ENCODE results near the gene LTB4R2.

DNA sequence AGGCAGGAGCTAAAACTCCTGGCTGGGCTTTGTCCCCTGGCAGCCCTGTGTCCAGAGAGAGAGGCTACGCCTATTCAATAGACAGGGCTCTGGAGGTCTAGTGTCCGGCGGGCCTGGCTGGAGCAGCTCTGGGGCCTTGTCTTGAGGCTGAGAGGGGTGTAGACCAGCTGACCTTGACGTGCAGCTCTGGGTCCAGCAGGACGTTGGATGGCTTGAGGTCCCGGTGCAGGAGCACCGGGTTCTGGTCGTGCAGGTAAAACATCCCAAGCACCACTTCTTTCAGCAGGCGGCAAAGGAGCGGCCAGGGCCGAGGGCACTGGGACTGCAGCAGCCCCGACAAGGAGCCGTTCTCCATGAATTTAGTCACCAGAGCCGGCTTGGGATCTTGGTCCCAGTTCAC is 28.9 kb downstream of the LTB4R2 start:
- TF ChIP-seq KLF9 (tag by site-specific recombination; IDR thresholded peaks at IDR 0.05; ENCODE audit: low read depth) (no peak), ZBTB8A (tag by site-specific recombination; IDR thresholded peaks at IDR 0.05) (no peak), SALL2 (tag by site-specific recombination; IDR thresholded peaks at IDR 0.05; ENCODE audit: borderline replicate concordance) (no peak), ZNF146 (tag by site-specific recombination; IDR thresholded peaks at IDR 0.05) (no peak), ZXDB (tag by site-specific recombination; IDR thresholded peaks at IDR 0.05) (no peak), ZBTB1 (tag by site-specific recombination; IDR thresholded peaks at IDR 0.05) (no peak), ZNF175 (tag by site-specific recombination; IDR thresholded peaks at IDR 0.05) (no peak), PRDM1 (tag by site-specific recombination; IDR thresholded peaks at IDR 0.05) (no peak), ZNF747 (tag by site-specific recombination; IDR thresholded peaks at IDR 0.05) (no peak)
- TF ChIP-seq, protein P1, sequence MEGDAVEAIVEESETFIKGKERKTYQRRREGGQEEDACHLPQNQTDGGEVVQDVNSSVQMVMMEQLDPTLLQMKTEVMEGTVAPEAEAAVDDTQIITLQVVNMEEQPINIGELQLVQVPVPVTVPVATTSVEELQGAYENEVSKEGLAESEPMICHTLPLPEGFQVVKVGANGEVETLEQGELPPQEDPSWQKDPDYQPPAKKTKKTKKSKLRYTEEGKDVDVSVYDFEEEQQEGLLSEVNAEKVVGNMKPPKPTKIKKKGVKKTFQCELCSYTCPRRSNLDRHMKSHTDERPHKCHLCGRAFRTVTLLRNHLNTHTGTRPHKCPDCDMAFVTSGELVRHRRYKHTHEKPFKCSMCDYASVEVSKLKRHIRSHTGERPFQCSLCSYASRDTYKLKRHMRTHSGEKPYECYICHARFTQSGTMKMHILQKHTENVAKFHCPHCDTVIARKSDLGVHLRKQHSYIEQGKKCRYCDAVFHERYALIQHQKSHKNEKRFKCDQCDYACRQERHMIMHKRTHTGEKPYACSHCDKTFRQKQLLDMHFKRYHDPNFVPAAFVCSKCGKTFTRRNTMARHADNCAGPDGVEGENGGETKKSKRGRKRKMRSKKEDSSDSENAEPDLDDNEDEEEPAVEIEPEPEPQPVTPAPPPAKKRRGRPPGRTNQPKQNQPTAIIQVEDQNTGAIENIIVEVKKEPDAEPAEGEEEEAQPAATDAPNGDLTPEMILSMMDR (tag by site-specific recombination; IDR thresholded peaks at IDR 0.05) = no peak
- TF ChIP-seq, protein P2, sequence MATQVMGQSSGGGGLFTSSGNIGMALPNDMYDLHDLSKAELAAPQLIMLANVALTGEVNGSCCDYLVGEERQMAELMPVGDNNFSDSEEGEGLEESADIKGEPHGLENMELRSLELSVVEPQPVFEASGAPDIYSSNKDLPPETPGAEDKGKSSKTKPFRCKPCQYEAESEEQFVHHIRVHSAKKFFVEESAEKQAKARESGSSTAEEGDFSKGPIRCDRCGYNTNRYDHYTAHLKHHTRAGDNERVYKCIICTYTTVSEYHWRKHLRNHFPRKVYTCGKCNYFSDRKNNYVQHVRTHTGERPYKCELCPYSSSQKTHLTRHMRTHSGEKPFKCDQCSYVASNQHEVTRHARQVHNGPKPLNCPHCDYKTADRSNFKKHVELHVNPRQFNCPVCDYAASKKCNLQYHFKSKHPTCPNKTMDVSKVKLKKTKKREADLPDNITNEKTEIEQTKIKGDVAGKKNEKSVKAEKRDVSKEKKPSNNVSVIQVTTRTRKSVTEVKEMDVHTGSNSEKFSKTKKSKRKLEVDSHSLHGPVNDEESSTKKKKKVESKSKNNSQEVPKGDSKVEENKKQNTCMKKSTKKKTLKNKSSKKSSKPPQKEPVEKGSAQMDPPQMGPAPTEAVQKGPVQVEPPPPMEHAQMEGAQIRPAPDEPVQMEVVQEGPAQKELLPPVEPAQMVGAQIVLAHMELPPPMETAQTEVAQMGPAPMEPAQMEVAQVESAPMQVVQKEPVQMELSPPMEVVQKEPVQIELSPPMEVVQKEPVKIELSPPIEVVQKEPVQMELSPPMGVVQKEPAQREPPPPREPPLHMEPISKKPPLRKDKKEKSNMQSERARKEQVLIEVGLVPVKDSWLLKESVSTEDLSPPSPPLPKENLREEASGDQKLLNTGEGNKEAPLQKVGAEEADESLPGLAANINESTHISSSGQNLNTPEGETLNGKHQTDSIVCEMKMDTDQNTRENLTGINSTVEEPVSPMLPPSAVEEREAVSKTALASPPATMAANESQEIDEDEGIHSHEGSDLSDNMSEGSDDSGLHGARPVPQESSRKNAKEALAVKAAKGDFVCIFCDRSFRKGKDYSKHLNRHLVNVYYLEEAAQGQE (tag by site-specific recombination; IDR thresholded peaks at IDR 0.05) = no peak
